ENCODE data around the gene ERLEC1. TPM values are rescaled to one million over a fixed set of nuclear protein-coding genes. Genes with fewer than 3 reads are reported as not detected.

Gene ERLEC1
- total RNA-seq, 1 donor from 2014 or later: 20.9 TPM

GRCh38 chr2:53780056-53780455, 6.8 kb upstream of the ERLEC1 start:
- DNase-seq: no peak
- Mint-ChIP-seq H3K4me1 (ENCODE audit: low read depth, unreplicated experiment) (peaks cover 6% of the 10 kb centered on the region), H3K4me3 (ENCODE audit: unreplicated experiment) (no peak overlapping the region), H3K27me3 (ENCODE audit: unreplicated experiment) (no peaks in the 10 kb centered on the region), H3K27ac (ENCODE audit: unreplicated experiment) (no peak overlapping the region), H3K9me3 (ENCODE audit: unreplicated experiment) (no peaks in the 10 kb centered on the region), H3K36me3 (ENCODE audit: unreplicated experiment) (no peaks in the 10 kb centered on the region)
- TF ChIP-seq CTCF (IDR thresholded peaks at IDR 0.05; ENCODE audit: partially characterized antibody, unreplicated experiment): no peak

GRCh38 chr2:53782676-53783075, 4.2 kb upstream of the ERLEC1 start:
- no peak for DNase-seq
- no peak overlapping the region for H3K27ac Mint-ChIP-seq (ENCODE audit: unreplicated experiment)
- H3K4me1 Mint-ChIP-seq (ENCODE audit: low read depth, unreplicated experiment): peaks cover 10% of the 10 kb centered on the region
- peaks cover 2% of the 10 kb centered on the region for H3K27me3 Mint-ChIP-seq (ENCODE audit: unreplicated experiment)
- peaks cover 3% of the 10 kb centered on the region for H3K9me3 Mint-ChIP-seq (ENCODE audit: unreplicated experiment)
- no peak overlapping the region for H3K4me3 Mint-ChIP-seq (ENCODE audit: unreplicated experiment)
- no peaks in the 10 kb centered on the region for H3K36me3 Mint-ChIP-seq (ENCODE audit: unreplicated experiment)
- TF ChIP-seq CTCF (IDR thresholded peaks at IDR 0.05; ENCODE audit: partially characterized antibody, unreplicated experiment): no peak

GRCh38 chr2:53784436-53784835, 2.4 kb upstream of the ERLEC1 start:
- DNase-seq: no peak
- H3K27ac Mint-ChIP-seq (ENCODE audit: unreplicated experiment): peak overlapping the region; percentile 54
- H3K4me1 Mint-ChIP-seq (ENCODE audit: low read depth, unreplicated experiment): peaks cover 10% of the 10 kb centered on the region
- H3K9me3 Mint-ChIP-seq (ENCODE audit: unreplicated experiment): peaks cover 3% of the 10 kb centered on the region
- H3K36me3 Mint-ChIP-seq (ENCODE audit: unreplicated experiment): no peaks in the 10 kb centered on the region
- peaks cover 2% of the 10 kb centered on the region for H3K27me3 Mint-ChIP-seq (ENCODE audit: unreplicated experiment)
- no peak for TF ChIP-seq CTCF (IDR thresholded peaks at IDR 0.05; ENCODE audit: partially characterized antibody, unreplicated experiment)
- H3K4me3 Mint-ChIP-seq (ENCODE audit: unreplicated experiment): peak overlapping the region; percentile 98

- H3K4me1 Mint-ChIP-seq (ENCODE audit: low read depth, unreplicated experiment): peaks cover 10% of the 10 kb centered on the region
- H3K9me3 Mint-ChIP-seq (ENCODE audit: unreplicated experiment): peaks cover 3% of the 10 kb centered on the region
- no peaks in the 10 kb centered on the region for H3K36me3 Mint-ChIP-seq (ENCODE audit: unreplicated experiment)
- DNase-seq: no peak
- H3K27ac Mint-ChIP-seq (ENCODE audit: unreplicated experiment): no peak overlapping the region
- H3K4me3 Mint-ChIP-seq (ENCODE audit: unreplicated experiment): peak overlapping the region; percentile 98
- H3K27me3 Mint-ChIP-seq (ENCODE audit: unreplicated experiment): peaks cover 2% of the 10 kb centered on the region
- no peak for TF ChIP-seq CTCF (IDR thresholded peaks at IDR 0.05; ENCODE audit: partially characterized antibody, unreplicated experiment)
Measured at GRCh38 chr2:53785366-53785765, 1.5 kb upstream of the ERLEC1 start.

GRCh38 chr2:53786352-53786704, 516 bp upstream of the ERLEC1 start:
- Mint-ChIP-seq H3K9me3 (ENCODE audit: unreplicated experiment) (peaks cover 3% of the 10 kb centered on the region), H3K4me3 (ENCODE audit: unreplicated experiment) (peak overlapping the region; percentile 98), H3K27me3 (ENCODE audit: unreplicated experiment) (peaks cover 2% of the 10 kb centered on the region), H3K36me3 (ENCODE audit: unreplicated experiment) (no peaks in the 10 kb centered on the region), H3K27ac (ENCODE audit: unreplicated experiment) (peak overlapping the region; percentile 99), H3K4me1 (ENCODE audit: low read depth, unreplicated experiment) (peaks cover 10% of the 10 kb centered on the region)
- TF ChIP-seq CTCF (IDR thresholded peaks at IDR 0.05; ENCODE audit: partially characterized antibody, unreplicated experiment): no peak
- peak; percentile 33 for DNase-seq
